NCI-H2196 (cell line): Measurements from ENCODE around the gene ALDH6A1.

Experiments
- DNase-seq: peaks from one replicate; lab custom pipeline; 2025; ENCODE audit not compliant: unreplicated experiment; lab: John Stamatoyannopoulos, UW

The ALDH6A1 gene

DNA sequence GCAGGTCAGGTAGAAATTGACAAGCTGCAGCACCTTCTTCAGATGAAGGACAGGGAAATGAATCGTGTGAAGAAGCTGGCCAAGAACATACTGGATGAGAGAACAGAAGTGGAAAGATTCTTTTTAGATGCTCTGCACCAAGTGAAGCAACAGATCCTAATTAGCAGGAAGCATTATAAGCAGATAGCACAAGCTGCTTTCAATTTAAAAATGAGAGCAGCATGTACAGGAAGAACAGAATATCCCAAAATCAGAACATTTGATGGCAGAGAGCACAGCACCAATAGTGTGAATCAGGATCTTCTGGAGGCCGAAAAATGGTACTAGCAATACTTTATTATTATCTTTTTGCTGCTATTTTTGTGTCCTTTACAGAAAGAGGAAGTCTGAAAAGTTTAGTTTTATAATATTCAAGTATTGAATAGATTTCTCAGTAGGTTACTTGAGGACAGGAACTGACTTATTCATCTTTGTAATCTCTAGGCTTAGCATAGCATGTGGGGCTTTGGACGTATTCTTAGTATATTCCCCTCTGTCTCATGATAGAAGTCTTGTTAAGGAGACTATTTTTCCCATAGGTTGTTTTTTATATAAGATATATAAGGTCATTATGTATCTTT is 34.3 kb downstream of the ALDH6A1 start:
- DNase-seq, result no peak

- DNase-seq, result no peak
These were observed 36.0 kb downstream of the ALDH6A1 start for GRCh38 chr14:74048281-74048680.

- DNase-seq, result no peak
These were observed 38.7 kb downstream of the ALDH6A1 start for GRCh38 chr14:74045522-74045921.

DNA sequence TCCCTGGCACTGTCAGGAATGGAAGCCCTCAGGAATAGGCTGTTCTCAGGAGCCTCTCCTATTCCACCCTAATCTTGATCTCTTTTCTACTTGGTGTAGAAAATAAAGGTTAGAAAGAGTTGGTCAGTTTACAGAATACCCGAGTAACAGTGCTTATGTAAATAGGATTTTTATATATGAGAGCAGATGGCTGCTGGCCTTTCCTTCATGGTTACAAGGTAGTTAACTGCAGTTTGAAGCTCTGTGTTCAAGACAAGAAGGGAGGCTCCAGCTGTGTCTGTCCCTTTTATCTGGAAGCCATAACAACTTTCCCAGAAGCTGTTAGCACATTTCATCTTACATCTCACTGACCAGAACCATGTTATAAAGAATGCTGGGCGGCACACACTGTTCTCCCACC is 42.0 kb downstream of the ALDH6A1 start:
- DNase-seq, result no peak

DNA sequence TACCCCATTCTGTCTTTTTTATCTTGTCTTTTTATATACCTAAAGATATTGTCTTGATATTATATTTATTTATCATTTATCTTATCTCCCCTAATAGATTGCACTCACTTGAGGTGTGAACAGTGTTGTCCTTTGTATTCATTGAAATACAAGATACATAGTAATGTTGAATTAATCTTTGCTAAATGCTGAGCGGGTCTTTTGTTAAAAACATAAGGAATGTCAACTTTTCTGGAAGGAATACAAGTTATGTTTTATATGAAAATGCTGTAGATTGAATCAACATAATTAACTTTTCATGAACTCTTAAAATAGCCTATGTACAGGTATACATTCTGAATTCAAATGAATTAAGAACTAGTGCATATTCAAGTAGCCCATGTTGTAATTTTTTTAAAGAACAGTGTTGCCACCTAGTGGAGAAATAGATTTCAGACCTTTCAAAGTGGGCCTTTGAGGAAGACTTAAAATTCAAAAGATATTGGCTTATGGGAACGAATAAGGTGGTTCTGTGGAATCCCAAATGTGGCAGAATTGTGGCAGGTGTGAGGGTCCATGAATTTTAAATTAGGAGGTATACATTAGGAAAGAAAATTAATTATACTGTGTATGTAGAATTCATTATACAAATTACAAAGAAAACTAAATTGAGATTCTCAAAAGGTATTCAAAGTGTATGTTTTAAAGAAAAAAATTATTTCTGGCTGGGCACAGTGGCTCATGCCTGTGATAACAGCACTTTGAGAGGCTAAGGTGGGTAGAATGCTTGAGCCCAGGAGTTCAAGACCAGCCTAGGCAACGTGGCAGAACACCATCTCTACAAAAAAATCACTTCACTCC is 46.0 kb downstream of the ALDH6A1 start:
- no peak for DNase-seq

GRCh38 chr14:74035556-74035955 is 48.7 kb downstream of the ALDH6A1 start:
- DNase-seq, result no peak

GRCh38 chr14:74034572-74034971 is 49.7 kb downstream of the ALDH6A1 start:
- DNase-seq, result no peak

DNA sequence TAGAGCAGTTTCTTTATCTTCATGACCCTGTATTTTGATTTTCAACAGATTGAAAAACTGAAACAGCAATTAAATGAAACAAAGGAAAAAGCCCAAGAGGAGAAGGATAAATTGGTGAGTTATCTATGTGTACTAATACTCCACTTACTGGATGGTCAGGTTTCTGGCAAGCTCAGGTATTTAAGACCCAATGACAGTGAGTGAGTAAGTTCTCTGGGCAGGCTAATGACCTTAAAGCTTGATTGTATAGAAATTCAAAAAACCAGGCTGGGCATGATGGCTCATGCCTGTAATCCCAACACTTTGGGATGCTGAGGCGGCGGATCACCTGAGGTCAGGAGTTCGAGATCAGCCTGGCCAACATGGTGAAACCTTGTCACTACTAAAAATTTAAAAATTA is 55.1 kb downstream of the ALDH6A1 start:
- DNase-seq, result no peak

GRCh38 chr14:74022346-74022745 is 61.9 kb downstream of the ALDH6A1 start:
- no peak for DNase-seq

- no peak for DNase-seq
These were observed 64.7 kb downstream of the ALDH6A1 start for GRCh38 chr14:74019408-74020137.

- DNase-seq, result peak; percentile 91
These were observed 65.5 kb downstream of the ALDH6A1 start, which contains the start of the genes BBOF1 and ENTPD5 for GRCh38 chr14:74018586-74019407. BBOF1 (plus strand) TSS chr14:74019349; CDS start chr14:74019479, 130 bp downstream. ENTPD5 (minus strand) TSS chr14:74019288; CDS start chr14:73988102, 31,186 bp downstream.

GRCh38 chr14:74018174-74018585 is 66.1 kb downstream of the ALDH6A1 start:
- no peak for DNase-seq

DNA sequence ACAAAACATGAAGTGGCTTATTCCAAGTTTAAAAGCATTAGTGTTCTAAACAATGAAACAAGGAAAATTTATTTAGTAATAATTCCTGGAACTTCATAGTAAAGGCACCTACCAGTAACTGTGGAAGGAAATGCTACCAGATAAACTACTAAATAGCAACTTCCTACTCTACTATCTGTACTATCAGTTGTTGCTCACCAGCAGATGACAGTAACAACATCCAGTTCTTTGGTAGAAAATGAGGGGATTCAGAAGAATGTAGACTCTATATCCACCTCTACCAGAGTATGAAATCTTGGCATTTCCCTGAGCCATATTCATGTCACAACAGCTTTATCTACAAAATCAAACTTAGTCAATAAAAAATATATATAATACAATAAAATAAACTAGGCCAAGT is 68.3 kb downstream of the ALDH6A1 start:
- no peak for DNase-seq

- DNase-seq, result no peak
These were observed 69.1 kb downstream of the ALDH6A1 start for GRCh38 chr14:74015176-74015575.

GRCh38 chr14:74014299-74014698 is 70.0 kb downstream of the ALDH6A1 start:
- DNase-seq, result no peak

DNA sequence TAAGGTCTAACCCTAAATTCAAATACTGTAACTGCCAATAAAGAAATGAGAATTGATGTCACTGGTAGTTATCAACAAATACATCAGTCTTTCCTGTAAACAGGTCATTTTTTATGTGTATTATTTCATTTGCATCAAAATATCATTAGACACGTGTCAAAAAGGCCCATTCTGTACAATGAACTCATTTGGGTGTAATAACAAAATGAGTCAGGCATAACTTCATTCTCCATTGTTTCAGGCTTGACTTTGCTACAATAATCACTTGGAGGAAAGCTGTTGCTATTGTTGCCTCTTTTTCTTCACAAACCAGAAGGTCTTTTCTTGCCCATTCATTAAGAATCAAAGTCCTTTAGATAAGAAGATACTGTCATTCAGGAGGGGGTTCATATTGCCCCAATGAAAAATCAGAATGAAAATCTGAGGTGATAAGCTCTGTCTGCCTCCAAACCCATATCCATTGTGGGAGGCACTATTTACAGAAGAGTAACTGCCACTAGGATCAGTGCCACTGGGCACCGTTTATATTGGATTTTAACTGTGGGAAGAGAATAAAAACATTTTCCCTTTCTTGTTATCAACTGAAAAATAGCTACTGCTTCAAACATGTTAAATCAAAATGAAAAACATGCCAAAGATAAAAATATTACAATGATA is 75.3 kb downstream of the ALDH6A1 start:
- no peak for DNase-seq
